HG02763 (cell line): ENCODE results near the gene IQCE.
"Not testable (repeated sequence)": the region's sequence is repeated elsewhere in the genome, so short reads cannot be mapped to it uniquely, and the experiment has no call there.

Experiments used
- ATAC-seq: cut with Tn5 transposase; IDR thresholded peaks from one replicate; pipeline ENCODE4 v1.9.1; 2021; ENCODE audit warnings: mild to moderate bottlenecking, moderate library complexity; ENCODE audit not compliant: unreplicated experiment

Gene IQCE

DNA sequence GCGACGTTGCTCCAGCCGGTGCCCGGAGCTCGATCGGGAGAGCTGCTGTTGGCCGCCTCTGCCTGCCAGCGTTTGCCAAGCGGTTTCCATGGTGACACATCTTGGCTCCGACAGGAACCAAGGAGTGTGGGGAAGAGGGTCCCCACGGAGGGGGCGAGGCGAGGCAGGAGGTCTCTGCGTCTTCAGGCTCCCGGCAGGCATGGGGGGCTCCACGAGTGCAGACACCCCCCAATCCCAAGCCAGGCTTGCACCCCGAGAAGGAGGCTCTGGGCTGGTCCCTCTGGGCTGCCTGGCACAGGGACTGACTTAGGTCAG, 27.0 kb upstream of the IQCE start:
- not testable (repeated sequence) for ATAC-seq

- not testable (repeated sequence) for ATAC-seq
Observed at GRCh38 chr7:2532199-2532772, 26.5 kb upstream of the IQCE start.

GRCh38 chr7:2532816-2533215, 26.0 kb upstream of the IQCE start:
- not testable (repeated sequence) for ATAC-seq

DNA sequence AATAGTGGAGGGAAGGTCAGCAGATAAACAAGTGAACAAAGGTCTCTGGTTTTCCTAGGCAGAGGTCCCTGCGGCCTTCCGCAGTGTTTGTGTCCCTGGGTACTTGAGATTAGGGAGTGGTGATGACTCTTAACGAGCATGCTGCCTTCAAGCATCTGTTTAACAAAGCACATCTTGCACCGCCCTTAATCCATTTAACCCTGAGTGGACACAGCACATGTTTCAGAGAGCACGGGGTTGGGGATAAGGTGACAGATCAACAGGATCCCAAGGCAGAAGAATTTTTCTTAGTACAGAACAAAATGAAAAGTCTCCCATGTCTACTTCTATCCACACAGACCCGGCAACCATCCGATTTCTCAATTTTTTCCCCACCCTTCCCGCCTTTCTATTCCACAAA, 25.2 kb upstream of the IQCE start:
- ATAC-seq = not testable (repeated sequence)

DNA sequence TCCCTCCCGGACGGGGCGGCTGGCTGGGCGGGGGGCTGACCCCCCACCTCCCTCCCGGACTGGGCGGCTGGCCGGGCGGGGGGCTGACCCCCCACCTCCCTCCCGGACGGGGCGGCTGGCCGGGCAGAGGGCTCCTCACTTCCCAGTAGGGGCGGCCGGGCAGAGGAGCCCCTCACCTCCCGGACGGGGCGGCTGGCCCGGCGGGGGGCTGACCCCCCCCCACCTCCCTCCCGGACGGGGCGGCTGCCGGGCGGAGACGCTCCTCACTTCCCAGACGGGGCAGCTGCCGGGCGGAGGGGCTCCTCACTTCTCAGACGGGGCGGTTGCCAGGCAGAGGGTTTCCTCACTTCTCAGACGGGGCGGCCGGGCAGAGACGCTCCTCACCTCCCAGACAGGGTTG, 24.6 kb upstream of the IQCE start:
- ATAC-seq = not testable (repeated sequence)

DNA sequence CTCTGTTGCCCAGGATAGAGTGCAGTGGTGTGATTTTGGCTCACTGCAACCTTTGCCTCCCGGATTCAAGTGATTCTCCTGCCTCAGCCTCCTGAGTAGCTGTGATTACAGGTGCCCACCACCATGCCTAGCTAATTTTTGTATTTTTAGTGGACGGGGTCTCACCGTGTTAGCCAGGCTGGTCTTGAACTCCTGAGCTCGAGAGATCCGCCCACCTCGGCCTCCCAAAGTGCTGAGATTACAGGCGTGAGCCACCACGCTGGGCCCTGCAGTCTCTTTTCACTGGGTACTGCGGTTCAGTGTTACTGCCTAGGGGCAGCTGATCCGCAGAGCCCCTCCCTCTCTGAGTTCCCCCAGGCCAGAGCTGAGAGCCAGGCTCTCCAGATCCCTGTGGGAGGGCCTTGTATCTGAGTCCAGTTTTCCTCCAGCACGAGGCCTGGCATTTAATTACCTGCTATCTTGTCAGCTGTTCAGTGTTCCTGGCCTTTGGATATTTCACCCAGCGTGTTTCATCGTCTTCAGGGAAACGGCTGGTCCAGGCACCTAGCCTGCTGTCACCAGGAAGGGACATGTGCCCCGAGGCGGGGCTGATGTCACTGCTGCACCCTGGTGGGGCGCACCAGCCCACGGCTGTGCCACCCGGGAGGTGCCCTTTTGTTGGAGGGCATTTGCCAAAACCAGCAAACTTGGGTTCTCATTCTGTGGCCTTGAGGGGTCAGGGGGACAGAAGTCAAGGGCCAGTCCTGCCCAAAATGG, 22.7 kb upstream of the IQCE start:
- ATAC-seq = not testable (repeated sequence)

DNA sequence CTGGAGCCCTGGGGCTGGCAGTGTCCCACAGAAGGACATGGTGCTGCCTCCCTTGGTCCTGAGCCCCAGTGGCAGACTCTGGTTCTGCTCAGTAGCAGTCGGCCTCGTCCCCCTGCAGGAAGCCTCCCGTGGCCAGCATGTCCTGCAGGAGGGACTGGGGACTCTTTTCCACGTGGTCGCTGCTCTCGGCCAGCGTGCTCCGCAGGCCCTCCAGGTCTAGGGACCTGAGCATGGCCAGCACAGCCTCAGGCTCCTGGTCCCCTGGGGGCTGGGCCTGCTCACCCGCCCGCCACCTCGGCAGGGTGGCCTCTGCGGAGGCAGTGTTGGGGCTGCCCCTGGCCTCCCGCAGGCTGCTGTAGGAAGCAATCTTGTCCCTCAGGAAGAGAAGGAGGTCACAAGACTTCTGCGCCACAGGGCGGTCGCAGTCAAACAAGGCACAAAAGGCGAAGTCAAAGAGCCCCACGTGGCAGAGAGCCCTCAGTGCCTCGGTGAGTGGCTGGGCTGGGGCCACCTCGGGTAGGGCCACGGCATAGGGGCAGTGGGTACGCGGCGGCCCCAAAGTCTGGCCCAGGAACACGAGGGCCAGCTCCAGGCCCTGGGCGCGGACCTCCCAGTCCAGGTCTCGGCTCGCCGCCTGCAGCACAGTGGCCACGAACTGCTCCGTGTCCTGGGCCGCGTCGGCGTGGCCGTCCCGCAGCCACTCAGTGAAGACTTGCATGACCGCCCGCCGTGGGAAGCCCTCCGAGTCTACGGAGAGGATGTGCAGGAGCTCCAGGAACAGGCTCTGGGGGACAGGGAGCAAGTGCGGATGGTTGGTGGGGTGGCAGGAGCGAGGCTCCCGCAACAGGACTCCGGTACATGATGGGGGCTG, 20.6 kb upstream of the IQCE start:
- ATAC-seq = no peak

GRCh38 chr7:2539031-2539911, 19.5 kb upstream of the IQCE start:
- ATAC-seq = no peak

DNA sequence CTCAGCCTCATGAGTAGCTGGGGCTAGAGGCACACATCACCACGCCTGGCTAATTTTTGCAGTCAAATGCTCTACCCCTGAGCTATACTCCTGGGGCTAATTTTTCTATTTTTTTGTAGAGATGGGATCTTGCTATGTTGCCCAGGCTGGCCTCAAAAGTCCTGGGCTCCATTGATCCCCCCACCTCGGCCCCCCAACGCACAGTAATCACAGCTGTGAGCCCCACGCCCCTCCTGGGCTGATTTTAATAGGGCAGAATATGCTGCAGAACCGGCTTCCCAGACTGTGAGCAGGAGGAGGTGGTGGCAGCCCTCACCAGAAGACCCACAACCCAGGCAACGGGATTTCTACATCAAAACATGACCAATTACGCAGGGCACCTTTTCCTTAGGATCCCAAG, 18.6 kb upstream of the IQCE start:
- ATAC-seq = no peak

- no peak for ATAC-seq
Observed at GRCh38 chr7:2540641-2541051, 18.1 kb upstream of the IQCE start.

DNA sequence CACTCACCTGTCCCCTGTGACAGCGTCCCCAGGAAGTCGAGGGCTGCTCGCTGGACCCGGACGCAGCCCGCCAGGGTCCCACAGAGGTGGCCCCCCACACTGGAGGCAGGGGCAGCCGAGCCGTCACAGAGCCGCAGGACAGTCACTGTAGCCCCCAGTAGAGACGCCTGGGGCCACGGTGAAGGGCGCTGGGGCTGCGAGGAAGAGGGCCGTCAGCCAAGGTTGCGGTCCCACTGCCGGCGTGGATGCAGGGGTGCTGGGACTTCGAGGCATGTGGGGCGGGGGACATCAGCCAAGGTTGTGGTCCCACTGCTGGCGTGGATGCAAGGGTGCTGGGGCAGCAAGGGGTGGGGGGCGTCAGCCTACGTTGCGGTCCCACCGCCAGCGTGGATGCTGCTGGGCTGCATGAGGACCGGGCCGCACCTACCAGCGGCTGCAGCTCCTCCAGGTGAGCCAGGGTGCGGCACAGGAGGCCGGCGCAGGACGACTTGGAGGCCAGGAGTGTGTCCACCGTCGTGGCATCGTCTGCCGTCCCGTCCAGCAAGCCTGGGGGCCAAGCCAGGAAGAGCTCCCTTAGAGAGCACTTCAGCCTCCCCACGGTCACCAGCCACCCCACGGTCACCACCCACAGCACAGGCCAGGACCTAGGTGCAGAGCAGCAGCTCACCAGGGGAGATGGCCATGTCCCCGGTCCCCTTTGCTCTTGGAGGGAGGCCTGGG, 17.3 kb upstream of the IQCE start:
- no peak for ATAC-seq

DNA sequence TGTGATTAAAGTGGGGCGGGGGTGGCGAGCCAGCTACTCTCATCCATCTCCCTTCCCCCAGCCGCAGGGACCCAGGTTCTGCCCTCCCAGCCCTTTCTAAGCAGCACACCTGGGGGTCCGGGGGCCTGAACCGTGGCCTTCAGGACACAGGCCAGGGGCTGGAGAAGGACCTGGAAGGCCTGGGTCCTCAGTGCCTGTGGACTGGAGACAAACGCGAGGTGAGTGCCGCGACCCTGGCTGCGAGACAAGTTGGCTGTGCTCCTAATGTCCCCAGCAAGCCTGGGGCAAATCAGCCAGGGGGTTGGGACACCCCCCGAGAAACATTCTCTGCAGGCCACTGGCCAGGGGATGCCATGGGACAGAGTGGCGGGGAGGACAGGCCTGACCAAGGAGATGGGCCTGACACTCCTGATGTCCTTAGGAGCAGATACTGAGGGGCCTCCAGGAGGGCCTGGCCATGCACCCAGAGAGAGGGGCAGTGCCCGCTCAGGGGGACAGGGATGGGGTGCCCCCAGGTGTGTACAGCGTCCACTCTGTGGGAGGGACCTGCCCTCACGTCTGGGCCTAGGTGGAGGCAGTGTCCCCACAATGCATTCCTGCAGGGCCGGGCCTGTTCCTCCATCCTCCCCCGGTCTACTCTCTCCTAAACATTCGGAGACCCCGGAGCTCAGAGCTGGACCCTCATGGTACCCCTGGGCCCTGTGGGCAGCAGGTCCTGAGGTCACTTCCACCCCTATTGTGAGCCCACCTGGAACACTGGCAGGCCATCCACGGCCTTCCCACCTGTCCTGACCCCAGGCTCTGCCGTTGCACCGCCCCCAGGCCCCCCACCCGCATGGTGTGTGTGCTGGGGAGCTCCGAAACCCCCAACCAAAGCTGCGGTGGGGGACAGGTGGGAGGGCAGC, 16.5 kb upstream of the IQCE start:
- ATAC-seq = no peak

- ATAC-seq = no peak
Observed at GRCh38 chr7:2542916-2543871, 15.6 kb upstream of the IQCE start.

DNA sequence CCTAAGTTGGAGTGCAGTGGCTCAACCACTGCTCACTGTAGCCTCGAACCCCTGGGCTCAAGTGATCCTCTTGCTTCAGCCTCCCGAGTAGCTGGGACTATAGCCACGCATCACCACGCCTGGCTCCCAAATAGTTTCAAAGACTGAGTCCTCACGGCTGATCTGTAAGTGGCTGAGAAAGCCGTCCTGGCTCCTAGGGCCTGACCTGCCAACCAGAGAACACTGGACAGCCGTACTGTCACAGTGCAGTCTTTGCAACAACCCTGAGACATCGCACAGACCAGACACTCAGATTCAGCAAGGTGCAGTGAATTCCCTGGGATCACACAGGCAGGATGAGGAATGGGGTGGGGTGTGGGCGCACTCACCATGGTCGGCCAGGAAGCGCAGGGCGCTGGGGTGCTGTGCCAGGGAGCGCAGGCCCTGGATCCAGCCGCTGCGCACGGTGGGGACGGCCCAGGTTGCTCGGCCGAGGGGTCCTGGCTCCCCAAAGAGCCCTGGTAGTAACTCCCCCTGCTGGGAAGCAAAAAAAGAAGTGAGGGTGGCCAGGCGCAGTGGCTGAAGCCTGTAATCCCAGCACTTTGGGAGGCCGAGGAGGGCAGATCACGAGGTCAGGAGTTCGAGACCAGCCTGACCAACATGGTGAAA, 14.1 kb upstream of the IQCE start:
- no peak for ATAC-seq

GRCh38 chr7:2545746-2546425, 12.9 kb upstream of the IQCE start:
- no peak for ATAC-seq

DNA sequence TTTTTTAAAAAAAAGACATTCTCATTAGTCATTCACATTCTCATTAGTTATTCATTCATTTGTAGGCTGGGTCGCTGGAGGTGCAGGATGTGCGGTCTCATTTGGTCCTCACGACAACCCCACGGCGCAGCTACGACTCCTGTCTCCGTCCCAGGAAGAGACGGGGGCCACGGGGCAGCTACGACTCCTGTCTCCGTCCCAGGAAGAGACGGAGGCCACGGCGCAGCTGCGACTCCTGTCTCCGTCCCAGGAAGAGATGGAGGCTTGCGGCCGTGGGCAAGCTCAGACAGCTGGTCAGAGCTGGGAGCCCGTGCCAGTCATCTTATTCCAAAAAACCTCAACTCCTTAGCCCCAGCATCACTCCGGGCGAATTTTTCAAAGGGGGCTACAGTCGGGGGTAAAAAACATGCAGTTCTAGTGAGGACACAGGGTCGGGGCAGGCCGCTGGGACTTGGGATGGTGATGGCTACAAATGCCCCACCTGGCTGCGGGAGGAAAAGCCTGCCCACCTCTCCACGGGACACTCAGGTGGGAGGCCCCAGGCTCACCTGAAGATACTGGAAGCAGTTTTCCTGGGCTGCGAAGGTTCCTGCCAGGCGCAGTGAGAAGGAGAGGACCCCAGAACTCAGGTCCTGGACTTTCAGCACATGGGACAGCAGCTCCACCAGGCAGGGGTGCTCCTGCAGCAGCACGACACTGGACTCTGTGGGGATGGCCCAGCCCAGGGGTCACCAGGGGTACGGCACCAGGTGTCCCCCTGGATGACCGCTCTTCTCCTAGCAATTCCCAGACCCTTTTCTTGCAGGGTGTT, 11.8 kb upstream of the IQCE start:
- no peak for ATAC-seq
